Subcutaneous abdominal adipose tissue (tissue), 5 donors: Measurements from ENCODE around the gene VWA5B1.

Experiments
- H3K27ac ChIP-seq: one replicate; pipeline ENCODE4 v1.7.0; 2013; ENCODE audit warnings: low read depth, mild to moderate bottlenecking, inconsistent platforms, low read length, moderate library complexity
- H3K27me3 ChIP-seq, 5 donors: one replicate each; pipeline ENCODE4 v1.7.0; 2013; ENCODE audit warnings: low read length in 5 of 5, inconsistent platforms in 1 of 5; ENCODE audit not compliant: control insufficient read depth in 5 of 5, insufficient read depth in 4 of 5
- H3K36me3 ChIP-seq, 5 donors: one replicate each; pipeline ENCODE4 v1.7.0; 2013; ENCODE audit warnings: low read length in 5 of 5; ENCODE audit not compliant: control insufficient read depth in 5 of 5, insufficient read depth in 5 of 5
- H3K4me1 ChIP-seq, 5 donors: one replicate each; pipeline ENCODE4 v1.7.0; 2013; ENCODE audit warnings: low read length in 5 of 5, mild to moderate bottlenecking in 3 of 5, moderate library complexity in 1 of 5; ENCODE audit not compliant: control insufficient read depth in 5 of 5, insufficient read depth in 5 of 5
- H3K4me3 ChIP-seq, 5 donors: one replicate each; pipeline ENCODE4 v1.7.0; 2013; ENCODE audit warnings: low read length in 5 of 5, low read depth in 1 of 5
- H3K9ac ChIP-seq, 5 donors: one replicate each; pipeline ENCODE4 v1.7.0; 2013; ENCODE audit warnings: low read length in 5 of 5, mild to moderate bottlenecking in 4 of 5, moderate library complexity in 3 of 5
- H3K9me3 ChIP-seq, 5 donors: one replicate each; pipeline ENCODE4 v1.7.0; 2013; ENCODE audit warnings: low read length in 5 of 5; ENCODE audit not compliant: control insufficient read depth in 5 of 5
- donor health status: healthy.
- donor health status: healthy.
- donor health status: healthy.
- donor health status: healthy.
- donor health status: healthy.

VWA5B1 gene

GRCh38 chr1:20318971-20319370 lies 28.3 kb downstream of the VWA5B1 start:
- no peak overlapping the region for H3K4me3 ChIP-seq
- H3K36me3 ChIP-seq = no peaks in the 10 kb centered on the region
- H3K9me3 ChIP-seq = no peaks in the 10 kb centered on the region
- H3K27ac ChIP-seq = no peak overlapping the region
- H3K27me3 ChIP-seq = peaks cover 0 to 11% (median 5%) of the 10 kb centered on the region in 5 donors
- peaks cover 0 to 11% (median 5%) of the 10 kb centered on the region in 5 donors for H3K4me1 ChIP-seq
- no peak overlapping the region for H3K9ac ChIP-seq

DNA sequence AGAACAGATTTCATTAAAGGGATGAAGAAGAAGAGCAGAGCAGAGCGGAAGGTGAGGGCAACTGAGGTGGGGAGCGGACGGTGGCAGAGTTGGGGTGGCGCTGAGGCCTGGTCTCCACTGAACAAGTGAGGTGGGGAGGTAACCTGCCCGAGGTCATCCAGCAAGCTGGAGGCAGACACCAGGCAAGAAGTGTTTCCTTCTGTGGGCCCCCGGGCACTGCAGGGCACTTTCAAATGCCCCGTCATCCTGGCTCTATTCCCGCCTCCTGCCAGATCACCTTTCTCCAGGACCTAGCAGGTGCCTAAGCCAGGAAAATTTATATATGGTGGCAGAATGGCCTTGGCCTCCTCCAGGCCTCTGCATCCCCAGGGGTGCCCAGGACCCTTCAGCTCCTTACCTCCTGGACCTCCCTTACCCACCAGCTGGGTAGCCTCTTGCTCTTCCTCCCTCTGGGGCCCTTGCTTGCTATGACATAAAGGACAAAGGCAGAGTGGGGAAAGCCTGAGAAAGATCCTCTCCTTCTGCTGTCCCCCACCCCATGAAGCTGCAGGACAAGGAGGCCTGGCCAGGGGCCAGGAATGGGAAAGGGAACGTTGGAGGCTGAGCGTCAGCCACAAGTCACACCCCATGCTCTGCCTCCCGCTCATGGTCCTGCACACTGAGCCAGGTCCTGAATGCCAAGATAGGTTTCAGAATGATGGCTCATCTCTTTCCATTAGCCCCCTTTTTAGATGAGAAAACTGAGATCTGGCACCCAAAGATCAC lies 29.0 kb downstream of the VWA5B1 start:
- no peak overlapping the region for H3K4me3 ChIP-seq
- no peak overlapping the region for H3K27ac ChIP-seq
- peaks cover 0 to 12% (median 5%) of the 10 kb centered on the region in 5 donors for H3K4me1 ChIP-seq
- H3K36me3 ChIP-seq = no peaks in the 10 kb centered on the region
- no peak overlapping the region for H3K9ac ChIP-seq
- peaks cover 0 to 11% (median 5%) of the 10 kb centered on the region in 5 donors for H3K27me3 ChIP-seq
- no peaks in the 10 kb centered on the region for H3K9me3 ChIP-seq

- no peak overlapping the region for H3K27ac ChIP-seq
- H3K9me3 ChIP-seq = no peaks in the 10 kb centered on the region
- no peak overlapping the region for H3K9ac ChIP-seq
- no peak overlapping the region for H3K4me3 ChIP-seq
- no peaks in the 10 kb centered on the region for H3K36me3 ChIP-seq
- peaks cover 0 to 9% (median 4%) of the 10 kb centered on the region in 5 donors for H3K27me3 ChIP-seq
- peaks cover 2 to 22% (median 16%) of the 10 kb centered on the region in 5 donors for H3K4me1 ChIP-seq
Measured at GRCh38 chr1:20320704-20321103, 30.0 kb downstream of the VWA5B1 start.

DNA sequence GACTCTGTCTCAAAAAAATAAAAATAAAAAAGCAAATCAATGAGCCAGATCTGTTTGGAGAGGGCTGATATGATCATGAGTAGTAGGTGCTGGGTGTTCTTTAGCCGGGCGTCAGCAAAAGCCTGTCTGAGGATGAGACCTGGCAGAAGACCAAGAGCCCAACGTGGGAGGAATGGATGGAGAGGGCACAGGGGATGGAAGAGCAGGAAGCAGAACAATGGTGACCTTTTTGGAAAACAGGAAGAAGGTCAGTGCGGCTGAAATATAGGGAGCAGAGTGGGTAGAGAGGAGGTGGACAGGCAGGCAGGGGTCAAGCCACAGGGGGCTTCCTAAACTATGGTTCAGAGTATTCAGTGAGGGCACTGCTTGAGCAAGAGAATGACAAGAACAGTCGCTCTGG lies 30.9 kb downstream of the VWA5B1 start:
- no peak overlapping the region for H3K4me3 ChIP-seq
- peaks cover 2 to 28% (median 19%) of the 10 kb centered on the region in 5 donors for H3K4me1 ChIP-seq
- no peaks in the 10 kb centered on the region for H3K9me3 ChIP-seq
- peaks cover 0 to 9% (median 3%) of the 10 kb centered on the region in 5 donors for H3K27me3 ChIP-seq
- H3K36me3 ChIP-seq = no peaks in the 10 kb centered on the region
- no peak overlapping the region for H3K27ac ChIP-seq
- no peak overlapping the region for H3K9ac ChIP-seq

DNA sequence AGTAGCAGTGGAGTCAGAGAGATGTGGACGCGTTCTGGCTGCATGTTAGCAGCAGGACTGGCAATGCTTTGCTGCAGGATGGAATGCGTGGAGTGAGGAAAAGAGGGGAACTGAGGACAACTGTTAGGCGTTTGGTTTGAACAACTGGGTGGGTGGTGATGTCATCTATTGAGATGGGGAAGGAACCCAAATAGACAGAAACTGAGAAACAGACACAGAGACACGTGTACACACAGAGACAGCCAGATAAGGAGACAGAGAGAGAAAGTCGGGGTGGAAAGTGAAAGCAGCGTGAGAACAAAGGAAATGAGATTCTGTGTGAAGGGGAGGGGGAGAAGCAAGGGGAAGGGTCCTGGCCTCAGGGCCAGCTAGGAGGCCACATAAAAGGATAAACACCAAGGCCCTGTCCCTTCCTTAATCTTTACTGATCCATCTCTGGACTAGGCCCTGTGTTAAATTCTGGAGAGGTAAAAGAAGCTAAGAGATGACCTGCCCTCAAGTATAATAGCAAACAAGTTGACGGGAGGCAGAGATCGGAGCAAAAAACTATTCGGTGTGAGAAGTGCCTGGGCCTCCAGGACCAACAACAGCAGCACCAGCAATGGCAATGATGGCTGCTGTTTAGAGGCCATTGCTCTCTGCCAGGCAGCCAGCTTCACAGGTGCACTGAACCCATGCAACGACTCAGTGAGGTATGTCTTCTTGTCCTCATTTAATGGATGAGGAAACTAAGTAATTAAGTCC lies 31.6 kb downstream of the VWA5B1 start:
- H3K27me3 ChIP-seq = peaks cover 0 to 9% (median 3%) of the 10 kb centered on the region in 5 donors
- no peak overlapping the region for H3K9ac ChIP-seq
- no peaks in the 10 kb centered on the region for H3K9me3 ChIP-seq
- no peaks in the 10 kb centered on the region for H3K36me3 ChIP-seq
- H3K4me1 ChIP-seq = peaks cover 2 to 28% (median 19%) of the 10 kb centered on the region in 5 donors
- no peak overlapping the region for H3K4me3 ChIP-seq
- H3K27ac ChIP-seq = no peak overlapping the region

DNA sequence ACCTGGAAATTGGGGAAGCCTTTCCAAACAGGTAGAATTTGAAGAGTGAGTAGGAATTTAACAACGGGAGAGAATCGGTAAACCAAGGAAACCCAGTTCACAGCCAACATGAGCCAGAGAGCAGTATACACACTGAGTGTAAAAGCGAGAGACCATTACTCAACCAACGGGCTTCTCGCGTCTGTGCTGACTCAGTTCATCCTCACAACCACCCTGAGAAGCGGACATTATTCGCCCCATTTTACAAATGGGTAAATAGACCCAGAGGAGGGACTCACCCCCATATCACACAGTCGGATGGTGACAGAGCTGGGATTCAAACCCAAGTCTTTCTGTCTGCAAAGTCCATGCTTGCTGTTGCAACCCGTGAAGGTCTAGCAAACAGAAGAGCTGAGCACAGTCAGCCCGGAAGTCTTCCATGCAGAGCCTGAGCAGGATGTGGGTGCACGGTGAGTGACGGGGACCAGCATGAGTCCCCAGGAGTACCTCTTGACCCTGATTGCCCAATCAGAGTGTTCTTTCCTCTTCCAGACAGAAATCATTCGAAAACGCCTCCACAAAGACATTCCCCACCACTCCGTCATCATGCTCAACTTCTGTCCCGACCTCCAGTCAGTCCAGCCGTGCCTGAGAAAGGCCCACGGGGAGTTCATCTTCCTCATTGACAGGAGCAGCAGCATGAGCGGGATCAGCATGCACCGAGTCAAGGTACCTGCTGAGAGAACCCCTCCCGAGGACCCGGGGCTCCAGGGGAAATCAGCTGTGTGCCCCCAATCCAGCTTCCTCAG lies 32.3 kb downstream of the VWA5B1 start:
- H3K27ac ChIP-seq = no peak overlapping the region
- H3K4me3 ChIP-seq = no peak overlapping the region
- peaks cover 0 to 9% (median 3%) of the 10 kb centered on the region in 5 donors for H3K27me3 ChIP-seq
- no peaks in the 10 kb centered on the region for H3K9me3 ChIP-seq
- H3K36me3 ChIP-seq = no peaks in the 10 kb centered on the region
- H3K4me1 ChIP-seq = peaks cover 2 to 28% (median 19%) of the 10 kb centered on the region in 5 donors
- no peak overlapping the region for H3K9ac ChIP-seq

DNA sequence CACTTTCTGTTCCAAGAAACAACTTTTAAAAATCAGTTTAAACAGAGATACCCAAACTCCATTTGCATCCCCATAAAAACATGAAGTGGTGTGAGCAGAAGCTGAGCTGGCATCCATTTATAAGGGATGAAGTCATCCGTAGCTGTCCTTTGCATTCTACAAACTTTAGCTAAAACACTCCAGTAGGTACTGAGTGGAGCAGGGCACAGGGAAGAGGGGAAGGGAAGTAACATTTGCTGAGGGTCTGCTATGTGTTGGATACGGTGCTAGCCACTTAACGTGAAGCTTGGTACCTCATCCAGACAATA lies 32.9 kb downstream of the VWA5B1 start:
- no peak overlapping the region for H3K9ac ChIP-seq
- no peak overlapping the region for H3K4me3 ChIP-seq
- no peaks in the 10 kb centered on the region for H3K36me3 ChIP-seq
- H3K27ac ChIP-seq = no peak overlapping the region
- H3K9me3 ChIP-seq = no peaks in the 10 kb centered on the region
- peaks cover 0 to 9% (median 3%) of the 10 kb centered on the region in 5 donors for H3K27me3 ChIP-seq
- H3K4me1 ChIP-seq = peaks cover 2 to 28% (median 19%) of the 10 kb centered on the region in 5 donors

DNA sequence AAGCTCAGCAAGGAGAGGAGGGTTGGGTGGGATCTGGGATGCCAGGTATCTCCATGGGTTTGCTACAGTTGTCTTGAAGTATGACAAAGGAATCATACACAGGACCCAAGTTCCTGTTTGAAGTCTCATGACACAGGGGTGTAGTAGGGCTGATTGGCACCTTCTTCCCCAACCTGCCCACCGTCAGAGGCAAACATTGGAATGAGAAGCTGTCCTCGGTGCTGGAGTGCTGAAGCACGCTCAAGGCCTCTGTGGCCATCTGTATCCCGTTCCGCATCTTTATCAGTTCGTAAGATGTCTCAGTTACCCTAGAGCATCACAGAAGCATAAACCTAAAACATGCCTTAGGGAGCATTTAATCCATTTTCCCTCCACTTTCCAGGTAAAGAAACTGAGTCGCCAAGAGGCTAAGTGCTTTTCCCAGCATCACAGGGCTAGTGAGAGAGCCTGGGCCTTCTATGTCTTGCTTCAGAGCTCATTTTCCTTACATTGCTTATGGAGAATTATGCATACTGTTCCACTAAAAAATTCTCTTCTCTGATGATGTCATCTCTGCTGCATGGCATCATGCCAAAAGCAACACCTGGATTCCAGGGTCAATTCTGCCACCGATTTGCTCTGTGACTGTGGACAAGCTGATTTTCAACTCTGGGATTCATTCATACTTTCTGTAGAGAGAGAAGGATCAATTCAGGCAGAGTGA lies 34.2 kb downstream of the VWA5B1 start:
- Histone ChIP-seq H3K9me3 (no peaks in the 10 kb centered on the region), H3K9ac (no peak overlapping the region), H3K27me3 (peaks cover 0 to 6% (median 2%) of the 10 kb centered on the region in 5 donors), H3K27ac (no peak overlapping the region), H3K36me3 (no peaks in the 10 kb centered on the region), H3K4me3 (no peak overlapping the region), H3K4me1 (peaks cover 2 to 28% (median 19%) of the 10 kb centered on the region in 5 donors)

- Histone ChIP-seq H3K27ac (no peak overlapping the region), H3K36me3 (no peaks in the 10 kb centered on the region), H3K9ac (no peak overlapping the region), H3K4me1 (peaks cover 2 to 28% (median 19%) of the 10 kb centered on the region in 5 donors), H3K27me3 (peaks cover 0 to 3% (median under 1%) of the 10 kb centered on the region in 5 donors), H3K4me3 (no peak overlapping the region), H3K9me3 (no peaks in the 10 kb centered on the region)
Measured at GRCh38 chr1:20325407-20325843, 34.8 kb downstream of the VWA5B1 start.
